DMS79 treated with DMSO at 0.1 percent for 48 hours (cell line): Measurements from ENCODE around the gene SH3RF3.

Experiments used
- DNase-seq: peaks from one replicate; lab custom pipeline; 2025; lab: John Stamatoyannopoulos, UW

The SH3RF3 gene

GRCh38 chr2:109436610-109437225, 307.7 kb downstream of the SH3RF3 start:
- DNase-seq = no peak

DNA sequence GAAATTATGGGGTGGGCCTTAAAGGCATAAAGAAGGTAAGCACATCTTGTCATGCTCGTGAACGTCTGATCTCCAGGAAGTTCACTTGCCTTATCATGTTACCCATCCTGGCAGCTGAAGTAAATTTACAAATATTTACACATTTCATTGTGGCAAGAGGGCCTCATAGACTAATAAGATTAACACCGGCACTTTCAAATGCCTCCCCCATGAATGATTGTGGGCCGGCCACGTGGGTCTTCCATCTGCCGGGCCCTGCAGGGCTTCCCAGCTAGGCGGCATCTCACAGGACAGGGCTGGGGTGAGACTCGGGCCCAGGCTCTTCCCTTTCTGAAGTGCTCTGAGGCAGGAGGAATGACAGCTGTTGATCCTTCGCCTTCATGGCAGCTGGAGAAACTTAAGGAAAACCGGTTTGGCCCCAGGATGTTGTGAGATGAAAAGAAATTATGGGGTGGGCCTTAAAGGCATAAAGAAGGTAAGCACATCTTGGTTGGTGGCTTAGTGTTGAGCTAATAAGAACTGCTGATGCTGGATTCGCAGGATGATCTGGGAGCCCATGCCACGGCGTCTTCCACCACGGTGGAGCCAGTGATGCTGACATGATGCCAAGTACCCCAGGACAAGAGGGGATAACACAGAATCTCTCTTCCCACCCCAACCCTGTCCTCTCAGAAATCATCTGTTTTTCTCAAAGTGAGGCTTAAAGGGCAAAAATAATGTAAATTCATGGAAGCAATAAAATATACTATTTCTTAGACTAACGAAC, 308.5 kb downstream of the SH3RF3 start:
- peak; percentile 70 for DNase-seq

- DNase-seq = no peak
Observed at GRCh38 chr2:109438146-109438545, 309.1 kb downstream of the SH3RF3 start.

DNA sequence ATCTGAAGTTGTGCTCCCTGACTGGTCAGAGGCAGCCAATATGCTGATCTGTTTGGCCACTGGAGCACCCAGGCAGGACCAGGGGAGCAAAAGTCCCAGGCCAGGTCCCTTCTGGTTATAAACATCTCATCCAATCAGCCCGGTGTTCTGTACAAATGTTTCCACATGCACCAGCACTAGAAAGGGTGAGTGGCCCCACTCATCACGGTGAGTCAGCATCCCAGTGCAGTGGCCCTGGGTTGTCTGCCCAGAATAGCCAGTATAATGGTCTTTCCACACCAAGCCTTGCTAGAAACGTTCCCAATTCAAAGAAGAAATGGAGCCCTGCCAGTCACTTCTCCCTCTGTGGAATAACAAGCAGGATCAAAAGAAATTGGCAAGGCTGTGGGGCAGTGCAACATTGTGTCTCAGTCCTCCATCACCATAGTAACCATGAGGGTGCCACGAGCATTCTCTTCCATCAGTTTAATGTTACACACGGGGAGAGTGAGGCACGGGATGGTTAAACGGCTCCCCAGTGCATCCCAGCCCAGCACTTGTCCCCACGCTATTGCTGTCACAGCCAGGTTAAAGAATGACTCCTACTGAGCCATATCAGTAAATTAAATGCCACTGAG, 309.9 kb downstream of the SH3RF3 start:
- DNase-seq = peak; percentile 29

- no peak for DNase-seq
Observed at GRCh38 chr2:109439390-109439786, 310.4 kb downstream of the SH3RF3 start.

GRCh38 chr2:109439986-109440385, 311.0 kb downstream of the SH3RF3 start:
- no peak for DNase-seq

- no peak for DNase-seq
Observed at GRCh38 chr2:109440499-109441156, 311.6 kb downstream of the SH3RF3 start.

DNA sequence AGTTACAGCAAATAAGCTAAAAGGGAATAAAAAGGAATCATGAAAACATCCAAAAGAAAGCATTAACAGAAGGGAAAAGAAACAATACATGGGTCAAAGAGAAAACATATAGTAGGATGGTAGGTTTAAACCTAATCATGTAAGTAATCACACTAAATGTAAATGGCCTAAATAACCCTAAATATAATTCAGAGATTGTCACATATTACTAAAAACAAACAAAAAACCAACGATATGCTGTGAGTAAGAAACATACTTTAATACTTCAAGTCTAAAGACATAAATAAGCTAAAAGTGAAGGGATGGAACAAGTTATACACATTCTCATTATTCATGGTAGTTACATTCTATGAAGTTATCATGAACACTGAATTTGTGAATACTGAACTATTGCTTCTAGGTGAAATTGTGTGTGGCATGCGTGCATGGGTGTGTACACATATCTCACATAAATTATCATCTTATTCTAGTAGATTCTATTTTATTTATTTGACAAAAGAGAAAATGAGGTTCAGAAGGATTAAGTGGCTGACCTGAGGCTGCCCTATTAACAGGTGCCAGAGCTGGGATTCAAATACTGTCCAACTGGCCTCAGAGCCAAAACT, 313.8 kb downstream of the SH3RF3 start:
- no peak for DNase-seq

- DNase-seq = no peak
Observed at GRCh38 chr2:109444916-109445315, 315.9 kb downstream of the SH3RF3 start.

GRCh38 chr2:109446278-109447131, 317.5 kb downstream of the SH3RF3 start:
- no peak for DNase-seq

GRCh38 chr2:109447251-109447661, 318.3 kb downstream of the SH3RF3 start:
- peak; percentile 34 for DNase-seq

GRCh38 chr2:109447776-109448175, 318.8 kb downstream of the SH3RF3 start:
- DNase-seq = no peak

DNA sequence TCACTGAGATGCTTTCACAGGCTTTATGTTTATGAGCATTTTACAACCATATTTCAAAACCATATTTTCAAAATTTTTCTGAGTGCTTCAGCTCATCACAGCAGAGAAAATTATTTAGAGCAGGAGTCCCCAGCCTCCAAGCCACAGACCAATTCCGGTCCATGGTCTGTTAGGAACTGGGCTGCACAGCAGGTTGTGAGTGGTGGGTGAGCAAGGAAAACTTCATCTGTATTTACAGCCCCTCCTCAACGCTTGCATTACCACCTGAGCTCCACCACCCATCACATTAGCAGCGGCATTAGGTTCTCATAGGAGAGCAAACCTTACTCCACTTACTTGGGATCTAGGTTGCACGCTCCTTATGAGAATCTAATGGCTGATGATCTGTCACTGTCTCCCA, 319.2 kb downstream of the SH3RF3 start:
- no peak for DNase-seq

DNA sequence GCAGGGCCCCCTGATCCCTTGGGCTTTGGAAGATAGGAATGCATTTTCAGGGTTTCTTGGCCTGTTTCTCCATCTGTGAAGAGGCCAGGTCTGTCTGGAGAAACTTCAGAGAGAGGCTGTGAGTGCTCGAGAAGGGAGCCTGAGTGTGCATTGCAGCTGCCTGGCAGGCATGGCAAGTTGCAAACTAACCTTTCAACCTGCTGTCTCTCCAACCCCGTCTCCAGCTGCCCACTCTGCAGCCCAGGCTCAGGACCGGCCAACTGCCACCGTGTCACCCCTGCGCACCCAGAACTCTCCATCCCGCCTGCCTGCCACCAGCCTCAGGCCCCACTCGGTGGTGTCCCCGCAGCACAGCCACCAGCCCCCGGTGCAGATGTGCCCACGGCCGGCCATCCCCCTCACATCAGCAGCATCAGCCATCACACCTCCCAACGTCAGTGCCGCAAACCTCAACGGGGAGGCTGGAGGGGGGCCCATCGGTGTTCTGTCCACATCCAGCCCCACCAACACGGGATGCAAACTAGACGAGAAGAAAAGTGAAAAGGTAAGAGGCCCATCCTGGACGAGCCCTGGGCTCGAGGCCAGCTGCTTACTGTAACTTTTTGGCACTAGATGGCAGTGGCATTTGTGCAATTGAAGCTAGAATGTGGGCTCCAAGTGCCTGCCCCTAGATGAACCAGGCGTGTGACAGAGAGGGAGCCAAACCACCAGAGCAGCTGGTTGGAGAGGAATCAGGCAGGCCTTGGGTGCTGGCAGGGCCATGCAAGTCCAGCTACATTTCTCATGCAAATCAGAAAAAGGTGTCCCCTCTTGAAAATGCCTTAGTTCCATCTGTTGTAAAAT, 320.2 kb downstream of the SH3RF3 start:
- DNase-seq = peak; percentile 86

- DNase-seq = no peak
Observed at GRCh38 chr2:109450574-109451273, 321.7 kb downstream of the SH3RF3 start.

DNA sequence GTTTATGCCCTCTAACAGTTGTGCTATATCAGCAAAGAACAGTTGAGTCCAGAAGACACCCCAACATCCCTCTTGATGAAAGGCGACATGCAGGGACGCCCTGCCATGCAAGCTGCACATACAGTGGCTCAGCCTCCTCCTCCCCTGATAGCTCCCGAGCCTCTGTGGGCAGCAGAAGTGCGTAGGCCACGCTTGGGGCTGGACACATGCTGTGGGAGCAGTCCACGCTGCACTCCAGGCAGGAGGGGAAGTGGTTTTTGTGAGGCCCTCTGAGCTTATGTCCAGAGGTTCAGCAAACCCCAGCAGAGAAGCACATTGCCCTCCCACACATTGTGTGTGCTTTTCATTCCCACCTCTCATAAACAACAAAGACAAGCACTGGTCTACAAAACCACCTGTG, 322.7 kb downstream of the SH3RF3 start:
- no peak for DNase-seq

DNA sequence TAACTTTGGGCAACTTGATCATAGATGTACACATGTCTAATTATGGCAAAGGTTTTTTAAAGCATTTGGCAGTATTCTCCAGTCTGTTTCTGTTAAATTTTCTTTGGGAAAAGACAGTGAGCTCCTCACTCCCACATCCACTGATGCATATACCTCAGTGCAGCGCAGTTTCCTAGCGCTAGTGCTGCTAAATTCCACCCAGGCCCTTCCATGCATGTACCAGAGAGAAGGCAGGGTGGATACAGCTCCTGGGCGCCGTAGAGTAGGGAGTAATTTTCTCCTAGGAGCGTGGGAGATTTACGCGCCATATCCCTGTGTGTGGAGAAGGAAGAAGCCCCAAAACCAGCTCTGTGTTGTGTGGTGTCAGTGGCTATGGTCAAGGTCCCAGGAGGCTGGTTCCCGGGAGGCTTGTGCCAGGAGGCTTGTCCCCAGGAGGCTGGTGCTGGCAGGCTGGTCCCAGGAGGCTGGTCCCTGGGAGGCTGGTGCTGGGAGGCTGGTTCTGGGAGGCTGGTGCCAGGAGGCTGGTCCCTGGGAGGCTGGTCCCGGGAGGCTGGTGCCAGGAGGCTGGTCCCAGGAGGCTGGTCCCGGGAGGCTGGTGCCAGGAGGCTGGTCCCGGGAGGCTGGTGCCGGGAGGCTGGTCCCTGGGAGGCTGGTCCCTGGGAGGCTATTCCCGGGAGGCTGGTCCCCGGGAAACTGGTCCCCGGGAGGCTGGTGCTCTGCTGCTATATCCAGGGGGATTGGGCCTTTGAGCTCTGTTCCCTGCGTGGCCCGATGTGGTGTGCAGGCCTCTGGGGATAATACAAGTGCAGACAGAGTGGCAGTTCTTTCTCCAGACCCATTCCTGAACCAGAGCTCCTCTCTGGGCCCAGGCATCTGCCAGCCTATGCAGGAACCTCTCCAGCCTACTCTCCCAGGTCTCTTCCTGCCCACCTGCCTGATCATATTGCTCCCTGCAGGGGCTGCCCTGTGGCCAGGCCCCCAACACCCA, 323.6 kb downstream of the SH3RF3 start:
- no peak for DNase-seq

GRCh38 chr2:109453371-109453995, 324.5 kb downstream of the SH3RF3 start:
- no peak for DNase-seq
